Measurements from ENCODE around the gene GRK5.

- TF ChIP-seq CTCF (IDR thresholded peaks at IDR 0.05) (no peak), EP300 (IDR thresholded peaks at IDR 0.05) (no peak), POLR2A (IDR thresholded peaks at IDR 0.05) (no peak)
Observed at GRCh38 chr10:119197921-119198320, 9.4 kb upstream of the GRK5 start.
